Measurements from ENCODE around the gene TAF10.

The TAF10 gene

DNA sequence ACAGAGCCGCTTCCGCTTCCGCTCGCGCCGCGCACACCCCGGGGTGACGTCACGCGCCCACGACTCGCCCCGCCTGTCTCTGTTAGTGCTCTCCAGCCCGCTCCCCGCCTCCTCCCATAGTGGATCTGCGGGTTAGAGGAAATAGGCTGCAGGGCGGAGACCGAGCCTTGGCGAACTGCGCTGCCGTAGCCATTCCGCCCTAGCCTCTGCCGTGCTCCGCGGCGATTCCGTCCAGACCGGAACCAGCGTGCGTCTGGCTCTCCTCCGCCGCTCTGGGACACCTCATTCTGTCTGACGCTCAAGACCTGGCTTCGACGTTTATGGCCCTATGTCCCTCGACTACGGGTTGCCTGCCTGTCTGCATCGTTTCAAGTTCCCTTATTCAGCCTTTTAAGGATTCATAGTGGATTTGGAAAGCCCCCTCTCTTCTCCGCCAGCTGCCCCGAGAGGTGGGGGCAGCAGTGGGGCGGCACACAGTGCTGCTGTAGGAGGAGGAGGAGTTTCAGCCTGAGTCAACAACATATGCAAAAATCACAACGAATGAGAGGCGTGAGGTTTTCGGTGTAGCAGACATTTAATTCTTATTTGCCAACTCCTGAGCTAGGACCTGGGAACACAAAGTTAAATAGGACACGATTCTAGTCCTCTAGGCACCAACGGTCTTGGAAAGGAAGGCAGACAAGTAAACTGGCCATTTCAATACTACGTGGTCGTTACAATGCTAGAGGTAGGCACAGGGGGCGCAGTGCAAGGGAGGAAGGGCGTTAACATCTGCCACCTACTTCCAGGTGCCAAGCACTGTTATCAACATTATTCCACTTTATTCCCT is at the start of gene TAF10:
Gene TAF10 (minus strand): TSS at position 4 of the 829 bp plus-strand sequence. CDS start 27 bp downstream, outside the sequence.
- peak; percentile 94 for DNase-seq (ENCODE audit: low read depth)

DNA sequence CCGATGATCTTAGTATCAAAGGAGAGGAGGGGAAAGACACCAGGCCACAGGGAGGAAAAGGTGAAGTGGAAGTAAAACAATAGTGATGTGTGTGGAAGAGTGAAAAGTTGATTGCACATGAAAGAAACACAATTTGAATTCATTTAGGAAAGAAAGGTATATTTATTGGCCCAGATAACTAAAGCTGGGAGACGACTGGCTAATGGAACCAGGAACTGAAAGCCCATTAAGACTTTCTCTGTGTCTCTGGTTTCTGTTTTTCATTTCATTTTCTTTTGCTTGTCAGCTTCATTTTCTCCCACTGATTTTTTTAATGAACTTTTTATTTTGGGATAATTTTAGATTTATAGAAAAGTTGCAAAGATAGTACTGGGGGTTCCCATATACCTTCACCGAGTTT is 48.7 kb upstream of the TAF10 start:
- DNase-seq (ENCODE audit: low read depth), result no peak

DNA sequence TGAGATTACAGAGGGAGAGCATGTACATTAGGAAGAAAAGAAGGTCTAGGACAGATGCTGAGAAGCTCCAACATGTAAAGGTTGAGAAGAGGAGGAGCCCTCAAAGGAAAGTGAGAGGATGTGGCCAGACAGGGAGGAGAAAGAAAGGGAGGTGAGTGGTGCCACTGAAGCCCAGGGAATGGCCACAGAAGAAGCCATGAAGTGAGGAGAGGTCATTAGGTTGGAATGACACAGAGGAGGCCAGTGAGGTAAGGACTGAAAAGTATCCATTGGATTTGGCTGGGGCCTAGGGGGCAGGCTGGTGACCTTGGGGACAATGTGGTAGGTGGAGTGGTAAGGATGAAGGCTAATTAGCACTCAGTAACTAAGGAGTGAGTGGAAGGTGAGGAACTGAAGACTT is 46.6 kb upstream of the TAF10 start:
- DNase-seq (ENCODE audit: low read depth), result no peak

DNA sequence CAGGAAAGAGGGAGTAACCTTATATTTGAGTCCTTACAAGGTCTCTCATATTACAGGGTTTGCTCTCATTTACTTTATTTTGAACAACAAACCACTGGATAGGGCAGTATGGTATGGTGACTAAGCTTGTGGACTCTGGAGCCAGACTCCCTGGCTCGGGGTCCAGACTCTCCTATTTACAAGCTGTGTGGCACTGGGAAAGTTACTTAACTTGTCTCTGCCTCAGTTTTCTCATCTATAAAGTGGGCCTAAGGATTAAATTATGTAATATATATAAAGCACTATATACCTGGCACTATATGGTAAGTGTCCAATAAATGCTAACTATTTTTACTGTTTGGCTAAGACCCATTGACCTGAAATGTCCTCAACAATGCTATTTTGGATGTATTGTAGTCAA is 45.3 kb upstream of the TAF10 start:
- no peak for DNase-seq (ENCODE audit: low read depth)

DNA sequence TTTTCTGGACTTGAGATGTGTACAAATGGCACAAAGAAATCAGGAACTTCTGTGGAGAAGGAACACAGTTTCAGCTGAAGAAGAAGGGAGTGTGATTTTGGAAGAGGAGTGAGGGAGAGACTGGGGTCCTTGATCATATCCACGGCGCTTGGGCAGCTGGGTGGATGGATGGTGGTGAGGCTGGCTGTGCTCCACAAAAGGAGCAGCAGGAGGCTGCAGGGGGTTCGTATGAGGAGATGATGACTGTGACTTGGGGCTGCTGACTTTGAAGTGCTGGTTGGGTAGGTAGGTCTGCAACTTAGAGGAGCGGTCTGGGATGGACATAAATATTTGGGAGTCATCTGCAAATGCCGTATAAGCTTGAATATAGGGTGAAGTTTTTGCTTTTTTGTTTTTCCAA is 44.9 kb upstream of the TAF10 start:
- DNase-seq (ENCODE audit: low read depth), result no peak

DNA sequence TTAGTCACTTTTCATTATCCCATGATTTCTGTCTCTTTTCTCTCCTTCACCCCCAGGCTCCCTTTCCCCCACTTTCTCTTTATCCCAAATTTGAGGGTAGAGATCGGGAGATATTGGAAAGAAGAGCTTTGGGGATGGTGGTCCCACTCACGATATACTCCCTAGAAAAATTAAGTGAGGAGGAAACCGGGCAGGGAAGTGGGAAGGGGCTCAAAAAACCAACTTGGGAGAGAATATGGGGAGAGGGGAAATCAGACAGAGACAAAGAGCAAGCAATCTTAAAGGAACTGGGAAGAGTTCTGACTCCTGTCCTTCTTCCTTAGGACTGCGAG is 44.5 kb upstream of the TAF10 start:
- DNase-seq (ENCODE audit: low read depth), result no peak

DNA sequence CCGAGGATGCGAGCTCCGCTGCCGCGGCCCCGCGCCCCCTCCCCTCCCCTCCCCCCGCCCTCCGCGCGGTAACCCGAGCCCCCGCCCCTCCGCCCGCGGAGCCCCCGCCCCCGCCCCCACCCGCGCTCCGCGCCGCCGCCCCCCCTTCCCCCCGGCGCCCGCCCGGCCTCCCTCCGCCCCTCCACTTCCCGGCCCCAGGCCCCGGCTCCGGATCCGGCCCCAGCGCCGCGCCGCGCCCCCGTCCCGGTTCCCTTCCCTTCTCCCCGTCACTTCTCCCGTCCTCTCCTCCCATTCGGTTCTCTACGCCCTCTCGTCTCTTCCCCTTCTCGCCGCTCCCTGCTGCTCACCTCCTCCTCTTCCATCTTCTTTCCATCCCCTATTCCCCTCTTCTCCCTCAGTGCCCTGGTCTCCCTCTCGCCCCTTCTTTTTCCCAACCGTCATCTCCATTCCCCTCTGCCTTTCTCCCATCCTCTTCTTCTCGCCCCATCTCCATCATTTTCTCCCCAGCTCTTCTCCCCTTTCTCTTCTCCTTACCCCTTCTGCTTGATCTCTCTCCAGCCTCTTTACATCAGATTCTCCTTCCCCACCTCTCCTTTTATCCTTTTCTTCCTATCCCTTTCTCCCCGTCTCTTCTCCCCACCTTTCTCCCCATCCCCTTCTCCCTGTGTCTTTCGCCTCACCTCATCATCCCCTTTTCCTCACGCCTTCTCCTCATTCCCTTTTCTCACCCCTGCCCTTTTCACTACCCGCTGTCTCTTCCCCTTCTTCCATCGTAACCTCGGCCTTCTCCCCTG is 44.0 kb upstream of the TAF10 start, which contains the start of gene DCHS1:
Gene DCHS1 (minus strand): TSS at position 20 of the 794 bp plus-strand sequence. CDS start 14,196 bp downstream, outside the sequence.
- DNase-seq (ENCODE audit: low read depth), result no peak

DNA sequence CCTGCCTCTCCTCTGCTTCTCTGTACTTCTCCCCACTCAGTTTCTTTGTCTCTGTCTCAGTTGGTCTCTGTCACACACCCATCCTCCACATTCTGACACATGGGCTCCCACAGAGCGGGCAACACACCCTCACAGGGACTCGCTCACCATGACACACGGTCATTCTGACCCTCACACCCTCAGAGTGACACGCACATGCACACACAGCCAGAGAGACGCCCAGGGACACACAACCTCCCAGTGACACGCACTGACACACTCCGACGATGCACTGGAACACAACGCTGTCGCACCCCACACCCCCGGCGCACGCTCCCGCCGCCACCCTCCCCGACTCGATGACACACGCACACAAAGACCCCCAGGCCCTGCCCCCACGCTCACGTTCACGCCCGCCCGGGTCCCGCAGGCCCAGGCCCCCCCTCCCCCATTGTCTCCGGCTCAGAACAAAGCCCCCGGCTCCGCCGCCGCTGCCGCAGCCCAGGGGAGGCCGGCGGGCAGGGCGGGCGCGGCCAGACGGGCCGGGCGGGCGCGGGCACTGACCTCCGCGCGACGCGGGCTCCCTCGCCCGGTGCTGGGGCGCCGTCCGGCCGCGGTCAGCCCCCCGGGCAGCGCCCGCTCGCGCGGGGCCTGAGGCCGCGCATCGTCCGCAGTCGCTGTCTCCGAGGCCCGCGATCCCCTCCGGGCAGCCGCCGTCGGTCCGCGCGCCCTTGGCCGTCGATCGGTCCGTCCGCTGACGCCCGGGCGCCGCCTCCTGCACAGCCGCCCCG is 43.2 kb upstream of the TAF10 start:
- DNase-seq (ENCODE audit: low read depth), result no peak

DNA sequence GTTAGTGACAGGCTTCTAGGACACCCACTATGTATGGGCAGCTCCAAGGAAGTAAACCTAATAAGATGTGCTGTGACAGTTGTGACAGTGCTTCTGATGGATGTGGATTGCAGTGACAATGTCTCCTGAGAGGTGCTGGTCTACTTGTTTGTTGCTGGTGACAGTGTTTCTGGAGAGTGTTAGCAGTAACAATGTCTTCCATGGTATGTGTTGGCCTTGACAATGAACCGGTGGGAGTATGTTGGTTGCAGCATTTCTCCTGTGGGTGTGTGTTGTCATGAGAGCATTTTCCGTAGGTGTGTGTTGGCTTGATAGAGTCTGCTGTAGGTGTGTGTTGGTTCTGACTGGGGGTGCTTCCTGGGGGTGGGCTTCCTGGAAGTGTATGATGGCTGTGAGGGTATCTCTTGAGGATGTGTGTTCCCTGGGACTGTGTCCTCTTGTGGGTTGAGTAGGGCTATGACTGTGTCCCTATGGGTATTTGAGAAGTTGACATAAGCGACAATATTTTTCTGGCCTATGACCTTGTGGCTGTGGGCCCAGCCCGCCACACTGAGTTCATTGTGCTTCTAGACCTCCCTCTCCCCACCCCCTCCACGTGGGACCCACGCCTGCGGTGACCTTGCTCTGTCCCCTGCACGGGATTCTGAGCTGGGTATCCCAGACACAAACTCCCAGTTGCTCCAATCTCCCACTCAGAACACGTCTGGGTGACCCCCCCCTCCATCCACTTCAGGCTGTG is 42.4 kb upstream of the TAF10 start:
- no peak for DNase-seq (ENCODE audit: low read depth)

DNA sequence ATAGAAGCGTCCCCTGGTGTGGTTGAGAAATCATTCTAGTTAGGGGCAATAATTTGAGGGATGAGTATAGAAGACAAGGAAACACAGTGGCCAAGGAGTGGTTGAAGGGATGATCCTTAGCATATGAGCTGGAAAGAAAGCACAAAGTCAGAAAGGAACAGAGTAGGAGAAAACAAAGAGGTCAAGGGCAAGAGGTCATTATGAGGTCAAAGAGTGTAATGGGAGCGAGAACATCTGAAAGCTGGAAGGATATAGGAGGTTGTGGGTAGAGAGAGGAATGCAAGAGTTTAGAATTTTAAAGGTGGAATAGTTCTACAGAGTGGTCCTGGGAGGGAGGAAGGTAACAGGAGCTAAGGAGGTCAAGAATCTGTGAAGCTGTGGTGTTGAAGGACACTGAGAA is 41.6 kb upstream of the TAF10 start:
- no peak for DNase-seq (ENCODE audit: low read depth)

DNA sequence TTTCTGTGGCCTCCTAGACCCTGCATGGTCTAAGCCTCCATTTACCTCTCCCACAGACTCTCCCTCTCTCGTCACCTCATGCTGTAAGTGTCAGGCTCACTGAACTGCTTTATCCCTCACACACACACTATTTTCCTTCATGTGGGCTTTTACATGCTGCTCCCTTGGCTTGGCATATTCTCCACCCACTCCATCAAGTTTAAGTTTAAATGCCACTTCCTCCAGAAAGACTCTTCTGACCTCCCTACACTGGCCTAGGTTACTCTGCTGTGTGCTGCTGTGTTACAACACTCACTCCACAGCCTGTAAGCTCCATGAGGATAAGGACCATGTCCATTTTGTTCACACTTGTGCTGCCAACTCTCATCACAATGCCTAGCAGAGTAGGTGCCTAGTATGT is 41.1 kb upstream of the TAF10 start:
- no peak for DNase-seq (ENCODE audit: low read depth)

DNA sequence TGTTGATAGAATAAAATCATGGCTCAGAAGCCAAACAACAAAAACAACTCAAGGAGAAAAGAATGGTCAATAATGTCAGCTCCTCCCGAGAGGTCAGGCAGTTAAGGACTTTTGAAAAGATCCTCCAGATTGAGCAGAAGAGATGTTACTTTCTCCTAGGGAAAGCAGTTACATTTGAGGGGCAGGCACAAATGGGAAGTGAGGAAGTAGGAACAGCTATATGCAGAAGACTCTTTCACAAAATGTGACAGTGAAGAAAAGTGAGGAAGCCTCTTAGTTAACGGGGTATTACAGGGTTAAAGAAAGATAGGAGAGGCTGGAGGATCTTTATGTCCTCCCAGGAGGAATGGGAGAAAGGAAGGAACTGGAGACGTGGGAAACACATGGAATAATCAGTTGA is 40.2 kb upstream of the TAF10 start:
- no peak for DNase-seq (ENCODE audit: low read depth)

DNA sequence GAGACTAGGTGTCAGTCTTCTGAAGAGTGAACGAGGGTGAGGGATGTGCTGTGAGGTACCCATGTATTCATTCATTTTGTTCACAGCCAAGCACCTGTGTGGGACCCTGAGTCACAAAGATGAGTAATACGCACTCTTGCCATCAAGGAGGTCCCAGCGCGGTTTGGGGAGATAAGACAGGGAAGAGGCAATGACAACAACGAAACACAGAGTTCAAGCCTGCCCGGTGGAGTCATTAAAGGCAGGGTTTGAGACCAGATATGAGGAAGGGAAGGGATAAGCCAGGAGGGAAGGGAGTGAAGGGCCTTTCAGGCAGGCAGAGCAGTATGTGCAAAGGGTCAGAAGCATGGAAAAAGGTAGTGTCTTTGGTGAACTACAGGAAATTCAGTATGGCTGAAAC is 39.0 kb upstream of the TAF10 start:
- DNase-seq (ENCODE audit: low read depth), result no peak

DNA sequence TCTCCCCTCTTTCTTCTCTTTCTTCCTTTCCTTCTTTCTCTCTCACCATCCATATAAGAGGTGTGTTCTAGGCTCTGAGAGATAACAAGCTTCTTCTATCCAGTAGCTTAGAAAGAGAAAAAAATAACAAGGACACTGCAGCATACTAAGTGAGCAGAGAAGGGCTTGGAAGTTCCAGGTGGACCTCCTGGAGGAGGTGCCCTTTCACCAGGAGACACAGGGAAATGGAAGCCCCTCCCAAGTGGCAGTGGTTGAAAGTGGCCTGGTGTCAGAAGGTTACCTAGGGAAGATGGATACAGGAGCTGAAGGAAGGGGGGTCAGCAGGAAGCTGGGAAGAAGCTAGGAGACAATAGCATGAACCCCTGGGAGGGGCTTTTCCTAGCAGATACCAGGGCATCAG is 38.1 kb upstream of the TAF10 start:
- DNase-seq (ENCODE audit: low read depth), result no peak

DNA sequence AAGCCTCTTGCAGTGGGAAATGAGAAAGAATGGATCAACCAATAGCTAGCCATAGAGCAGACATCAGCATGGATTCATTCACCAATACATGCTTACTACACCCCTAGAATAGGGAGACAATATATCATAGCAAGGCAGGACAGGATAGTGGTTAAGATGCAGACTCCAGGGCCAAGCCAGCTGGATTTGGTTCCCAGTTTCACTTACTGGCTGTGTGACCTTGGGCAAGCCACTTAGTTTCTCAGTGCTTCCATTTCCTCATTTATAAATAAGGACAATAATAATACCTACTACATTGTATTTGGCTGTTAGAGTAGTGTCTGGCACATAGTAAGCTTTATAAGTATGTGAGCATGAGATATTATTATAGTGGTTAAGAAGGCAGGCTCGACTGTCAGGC is 36.5 kb upstream of the TAF10 start:
- no peak for DNase-seq (ENCODE audit: low read depth)

DNA sequence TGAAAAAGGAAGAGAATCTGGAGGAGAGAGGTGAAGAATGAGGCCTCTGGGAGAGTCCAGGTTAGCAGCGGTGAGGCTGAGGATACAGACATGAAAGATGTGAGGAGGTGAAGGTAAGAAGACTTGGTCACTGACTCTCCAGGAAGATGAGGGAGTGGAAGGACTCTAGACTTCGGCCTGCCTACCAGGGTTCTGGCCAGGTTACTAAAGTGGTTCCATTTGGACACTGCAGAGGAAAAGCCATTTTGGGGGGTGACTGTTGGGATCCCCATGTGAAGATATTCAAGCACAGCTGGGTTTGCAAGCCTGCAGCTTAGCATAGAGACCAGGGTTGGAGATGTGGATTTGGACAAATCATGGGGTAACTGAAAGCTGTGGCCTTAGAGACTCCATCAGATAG is 35.8 kb upstream of the TAF10 start:
- no peak for DNase-seq (ENCODE audit: low read depth)

DNA sequence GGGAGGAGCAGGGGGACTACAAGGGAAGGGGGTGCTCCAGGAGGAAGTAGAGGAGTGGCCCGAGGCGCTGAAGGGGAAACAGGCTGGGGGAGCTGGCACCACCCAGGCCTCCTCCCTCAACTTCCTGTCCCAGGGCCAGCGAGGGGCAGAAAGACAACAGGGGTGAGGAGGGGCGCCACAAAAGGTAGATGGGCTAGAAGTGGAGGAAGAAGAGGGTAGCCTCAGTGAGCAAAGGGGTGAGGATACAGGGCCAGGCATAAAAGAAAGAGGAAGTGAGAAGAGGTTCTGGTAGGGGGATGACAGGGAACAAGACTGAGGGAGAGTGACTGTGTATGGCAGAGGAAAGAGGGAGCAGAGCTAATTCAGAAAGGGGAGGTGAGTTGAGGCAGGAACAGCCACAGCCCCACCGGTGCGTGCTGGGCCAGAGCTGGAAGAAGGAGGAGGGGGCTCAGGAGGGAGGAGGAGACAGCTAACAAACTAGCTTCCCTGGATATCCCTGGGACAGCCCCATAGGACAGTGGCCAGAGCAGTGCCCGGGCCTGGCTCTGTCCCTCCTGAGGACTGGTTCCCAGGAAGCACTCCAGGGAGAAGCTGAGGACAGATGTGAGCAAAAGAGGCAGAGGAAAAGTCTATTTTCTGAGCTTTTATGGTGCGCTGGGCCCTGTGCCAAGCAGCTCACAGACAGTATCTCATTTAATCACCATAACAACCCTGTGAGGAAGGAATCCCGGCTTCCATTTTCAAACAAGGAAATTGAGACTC is 35.1 kb upstream of the TAF10 start:
- DNase-seq (ENCODE audit: low read depth), result no peak

DNA sequence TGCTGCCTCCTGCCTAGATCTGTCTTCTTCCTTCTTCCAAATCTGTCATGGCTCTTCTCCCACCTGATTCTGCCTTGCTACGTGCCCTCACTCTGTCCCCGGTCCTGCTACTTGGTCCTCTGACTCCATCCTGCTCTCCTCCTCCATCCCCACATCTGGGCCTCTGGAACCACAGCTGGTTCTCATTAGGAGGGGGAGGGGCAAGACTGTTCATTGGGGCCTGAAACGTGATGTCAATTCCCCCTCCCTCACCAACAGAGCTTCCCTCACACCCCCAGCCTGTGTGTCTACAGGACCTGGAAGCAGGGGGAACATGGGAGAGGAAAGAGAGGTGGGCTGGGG is 34.5 kb upstream of the TAF10 start:
- DNase-seq (ENCODE audit: low read depth), result no peak

DNA sequence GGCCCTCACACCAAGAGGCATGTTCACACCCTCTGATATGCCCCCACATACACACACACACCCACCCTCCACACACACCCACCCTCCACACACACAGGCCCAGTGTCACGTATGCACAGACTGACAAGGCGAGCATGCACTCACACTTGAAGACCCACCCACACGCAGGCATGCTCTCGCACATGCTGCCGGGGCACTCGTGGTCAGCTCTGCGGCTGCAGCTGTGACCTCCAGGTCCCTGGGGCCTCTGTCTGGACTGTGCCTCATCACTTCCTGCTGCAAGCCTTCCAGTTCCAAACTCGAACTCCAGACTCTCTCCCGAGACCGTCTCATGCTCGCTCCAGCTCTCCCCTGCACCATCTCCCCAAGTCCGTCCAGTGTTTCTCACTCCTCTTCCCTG is 34.1 kb upstream of the TAF10 start:
- DNase-seq (ENCODE audit: low read depth), result no peak

DNA sequence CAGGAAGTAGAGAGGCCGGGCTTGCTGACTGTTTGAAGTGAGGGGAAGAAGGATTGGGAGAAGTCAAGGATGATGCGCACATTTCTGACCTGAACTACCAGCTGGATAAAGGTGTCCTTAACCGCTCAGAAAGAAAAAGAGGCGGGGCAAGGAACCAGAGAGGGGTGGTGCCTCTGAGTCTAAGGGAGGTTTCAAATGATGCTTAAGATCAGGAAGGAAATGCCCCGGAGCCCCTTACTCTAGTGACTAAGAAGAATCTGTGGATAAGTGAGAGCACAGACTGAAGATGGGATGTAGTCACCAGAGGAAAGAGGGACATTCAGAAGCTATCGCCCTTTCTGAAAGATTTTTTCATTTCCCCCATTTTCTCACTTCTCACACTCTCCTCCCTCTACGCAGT is 30.9 kb upstream of the TAF10 start:
- no peak for DNase-seq (ENCODE audit: low read depth)

DNA sequence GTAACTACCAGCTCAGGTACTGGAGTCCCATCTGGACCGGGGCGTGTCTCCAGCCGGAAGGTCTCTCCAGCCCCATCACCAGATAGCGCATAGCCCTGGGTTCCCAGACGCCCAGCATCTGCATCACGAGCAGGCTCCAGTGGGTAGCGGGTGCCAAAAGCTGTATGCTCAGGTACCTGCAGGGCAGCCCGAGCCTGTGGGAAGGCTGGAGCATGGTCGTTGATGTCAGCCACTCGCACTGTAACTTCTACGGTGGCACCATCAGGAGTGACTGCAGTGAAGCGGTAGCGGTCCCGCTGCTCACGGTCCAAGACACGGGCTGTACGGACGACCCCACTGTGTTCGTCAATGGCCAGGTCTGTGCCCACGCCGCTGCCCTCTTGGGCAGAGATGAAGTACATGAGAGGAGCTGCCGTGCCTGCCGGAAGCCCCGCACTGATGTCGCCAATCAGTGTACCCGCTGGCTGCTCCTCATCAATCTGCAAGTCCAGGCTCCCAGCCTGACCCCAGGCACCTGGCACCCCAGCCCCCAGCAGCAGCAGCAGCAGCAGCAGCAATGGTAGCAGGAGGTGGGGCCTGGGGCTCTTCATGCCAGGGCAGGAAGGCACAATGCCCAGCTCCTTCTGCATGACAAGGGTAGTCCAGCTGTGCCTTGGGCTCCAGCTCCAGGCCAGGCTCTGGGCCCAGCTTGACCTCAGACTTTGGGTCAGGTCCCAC is 29.1 kb upstream of the TAF10 start:
- no peak for DNase-seq (ENCODE audit: low read depth)

All from T-helper 22 cell (primary cell).